Middle frontal gyrus (tissue), 1 donor: ENCODE results near the gene TIE1.

Experiments used
- DNase-seq: peaks from one replicate; pipeline ENCODE4 v3.0.0-alpha.2; 2015; ENCODE audit warnings: low spot score; ENCODE audit errors: extremely low spot score

Gene TIE1

GRCh38 chr1:43337588-43337987 lies 36.8 kb downstream of the TIE1 start, which contains the start of gene MPL:
Gene MPL, plus strand, starts transcription at chr1:43337818. Its CDS starts 31 bp downstream, at chr1:43337849.
- no peak for DNase-seq

- DNase-seq = no peak
Observed at GRCh38 chr1:43338001-43338400, 37.2 kb downstream of the TIE1 start.

- DNase-seq = no peak
Observed at GRCh38 chr1:43339584-43340232, 38.9 kb downstream of the TIE1 start.

- DNase-seq = no peak
Observed at GRCh38 chr1:43340559-43340958, 39.8 kb downstream of the TIE1 start.

- DNase-seq = no peak
Observed at GRCh38 chr1:43344267-43344850, 43.6 kb downstream of the TIE1 start.

GRCh38 chr1:43345120-43345519 lies 44.3 kb downstream of the TIE1 start:
- DNase-seq = no peak

- no peak for DNase-seq
Observed at GRCh38 chr1:43346636-43347035, 45.9 kb downstream of the TIE1 start.

GRCh38 chr1:43348343-43348808 lies 47.6 kb downstream of the TIE1 start:
- no peak for DNase-seq

GRCh38 chr1:43348809-43349593 lies 48.2 kb downstream of the TIE1 start:
- no peak for DNase-seq

- no peak for DNase-seq
Observed at GRCh38 chr1:43349594-43350306, 49.0 kb downstream of the TIE1 start.

GRCh38 chr1:43350976-43351375 lies 50.2 kb downstream of the TIE1 start:
- no peak for DNase-seq

- no peak for DNase-seq
Observed at GRCh38 chr1:43351421-43352350, 50.9 kb downstream of the TIE1 start.

GRCh38 chr1:43352351-43352705 lies 51.5 kb downstream of the TIE1 start:
- no peak for DNase-seq

- no peak for DNase-seq
Observed at GRCh38 chr1:43352881-43353280, 52.1 kb downstream of the TIE1 start.

GRCh38 chr1:43354471-43354870 lies 53.7 kb downstream of the TIE1 start:
- no peak for DNase-seq

- DNase-seq = no peak
Observed at GRCh38 chr1:43354936-43355335, 54.2 kb downstream of the TIE1 start.

- no peak for DNase-seq
Observed at GRCh38 chr1:43357251-43357650, 56.5 kb downstream of the TIE1 start.

- no peak for DNase-seq
Observed at GRCh38 chr1:43358121-43358745, 57.5 kb downstream of the TIE1 start.

GRCh38 chr1:43358746-43359693 lies 58.2 kb downstream of the TIE1 start, which contains the start of gene CDC20:
Gene CDC20, plus strand, starts transcription at chr1:43358981. Its CDS starts 235 bp downstream, at chr1:43359216.
- DNase-seq = peak; percentile 96
